Femur (tissue), 1 donor: ENCODE results near the gene SIGLEC9.

Source experiments
- DNase-seq: peaks from one replicate; pipeline ENCODE4 v3.0.0-alpha.2; 2017

The SIGLEC9 gene

DNA sequence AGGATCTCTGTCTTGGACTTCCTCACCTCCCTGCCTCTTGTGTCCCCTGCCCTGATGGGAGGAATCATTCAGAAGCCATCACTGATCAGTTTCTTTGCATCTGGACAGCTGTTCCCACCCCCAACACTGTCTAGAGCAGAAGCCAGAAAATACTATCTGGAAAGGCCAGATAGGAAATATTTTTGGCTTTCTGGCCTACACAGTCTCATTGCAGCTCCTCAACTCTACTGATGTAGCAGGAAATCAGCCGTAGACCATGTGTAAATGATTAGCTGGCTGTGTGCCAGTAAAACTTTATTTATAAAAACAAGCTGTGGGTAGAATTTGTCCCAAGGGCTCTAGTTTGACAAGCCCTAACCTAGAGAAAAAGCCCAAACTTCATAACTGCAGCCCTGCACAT lies 23.0 kb downstream of the SIGLEC9 start:
- no peak for DNase-seq

DNA sequence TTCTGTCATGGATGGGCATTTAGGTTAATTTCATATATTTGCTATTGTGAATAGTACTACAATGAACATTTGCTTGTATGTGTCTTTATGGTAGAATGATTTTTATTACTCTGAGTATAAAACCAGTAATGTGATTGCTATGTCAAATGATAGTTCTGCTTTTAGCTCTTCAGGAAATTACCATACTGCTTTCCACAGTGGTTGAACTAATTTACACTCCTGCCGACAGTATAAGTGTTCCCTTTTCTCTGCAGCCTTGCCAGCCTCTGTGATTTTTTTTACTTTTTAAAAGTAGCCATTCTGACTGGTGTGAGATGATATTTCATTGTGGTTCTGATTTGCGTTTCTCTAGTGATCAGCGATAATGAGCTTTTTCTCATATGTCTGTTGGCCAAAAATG lies 23.9 kb downstream of the SIGLEC9 start:
- no peak for DNase-seq

DNA sequence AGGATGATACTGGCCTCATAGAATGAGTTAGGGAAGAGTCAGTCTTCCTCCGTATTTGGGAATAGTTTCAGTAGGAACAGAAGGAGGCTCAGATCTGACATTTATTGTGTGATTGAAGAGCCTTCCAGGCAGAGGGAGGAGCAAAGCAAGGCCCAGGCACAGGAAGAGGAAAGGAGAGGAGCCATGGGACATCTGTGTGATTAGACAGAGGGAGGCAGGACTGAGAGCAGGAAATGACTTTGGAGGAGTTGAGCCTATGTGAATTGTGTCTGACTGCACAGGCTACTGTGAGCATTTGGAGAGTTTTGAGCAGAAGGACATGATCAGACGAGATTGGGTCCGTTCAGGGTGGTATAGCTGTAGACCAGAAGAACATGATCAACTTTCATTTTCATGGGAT lies 25.9 kb downstream of the SIGLEC9 start:
- DNase-seq: no peak

DNA sequence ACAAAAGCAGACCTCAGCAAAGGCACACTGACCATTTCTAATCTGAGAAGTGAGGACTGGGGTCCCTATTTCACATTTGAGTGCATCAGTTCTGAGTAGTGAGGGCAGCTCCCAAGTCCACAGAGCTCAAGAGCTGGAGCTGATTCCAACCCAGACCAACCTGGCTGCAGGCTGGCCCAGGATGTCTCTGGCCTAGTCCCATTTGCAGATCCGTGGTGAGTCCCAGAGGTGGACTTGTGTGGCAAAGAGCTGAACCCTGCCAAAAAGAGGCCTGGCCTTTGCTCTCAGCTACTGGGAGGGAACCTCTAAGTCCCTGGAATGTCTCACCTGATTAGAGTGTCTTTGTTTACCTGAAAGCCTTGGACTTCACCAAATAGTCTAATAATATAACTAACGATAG lies 32.0 kb downstream of the SIGLEC9 start:
- no peak for DNase-seq

DNA sequence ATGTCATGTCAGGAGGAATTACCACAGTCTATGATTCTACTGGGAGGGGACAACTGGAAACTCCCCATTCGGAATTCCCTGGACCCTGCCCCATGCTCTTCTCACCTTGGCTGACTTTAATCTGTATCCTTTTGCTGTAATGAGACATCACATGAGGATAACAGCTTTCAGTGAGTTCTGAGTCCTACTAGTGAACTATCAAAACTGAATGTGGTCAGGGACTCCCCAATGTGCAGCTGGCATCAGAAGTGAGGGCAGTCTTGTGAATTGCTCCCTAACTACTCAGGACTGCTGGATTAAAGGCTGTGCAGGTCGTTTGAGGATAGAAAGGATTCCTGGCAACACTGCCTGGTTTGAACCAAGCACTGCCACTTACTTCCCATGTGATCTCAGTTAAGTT lies 32.6 kb downstream of the SIGLEC9 start:
- no peak for DNase-seq

DNA sequence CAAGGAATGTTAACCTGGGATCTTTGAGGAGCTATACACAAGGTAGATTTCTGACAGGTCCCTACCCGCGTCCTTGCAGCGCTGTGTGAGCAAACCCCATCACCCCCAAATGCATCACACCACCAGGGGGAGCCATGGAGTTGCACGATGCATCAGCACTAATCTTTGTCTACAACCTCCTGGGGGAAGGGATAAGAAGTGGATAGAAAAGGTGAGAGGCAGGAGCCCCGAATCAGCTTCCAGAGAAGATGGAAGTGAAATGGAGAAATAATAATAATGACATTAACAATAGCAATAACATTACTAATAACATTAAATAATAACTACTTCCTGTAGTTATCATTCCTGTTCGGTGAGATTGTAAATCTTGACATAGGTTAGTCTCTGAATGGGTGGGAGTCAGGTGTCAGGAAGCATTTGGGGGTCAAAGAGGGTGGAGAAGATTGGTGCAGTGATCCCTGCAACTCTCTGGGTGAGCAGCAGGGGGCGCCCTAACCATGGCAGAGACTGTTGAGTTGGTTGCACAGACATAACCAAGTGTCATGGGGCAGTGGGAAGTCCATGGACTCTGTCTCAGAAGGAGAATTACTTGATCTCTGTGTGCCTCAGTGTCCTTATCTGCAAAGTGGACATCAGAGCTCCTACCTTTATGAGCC lies 33.9 kb downstream of the SIGLEC9 start:
- DNase-seq: peak; percentile 40

DNA sequence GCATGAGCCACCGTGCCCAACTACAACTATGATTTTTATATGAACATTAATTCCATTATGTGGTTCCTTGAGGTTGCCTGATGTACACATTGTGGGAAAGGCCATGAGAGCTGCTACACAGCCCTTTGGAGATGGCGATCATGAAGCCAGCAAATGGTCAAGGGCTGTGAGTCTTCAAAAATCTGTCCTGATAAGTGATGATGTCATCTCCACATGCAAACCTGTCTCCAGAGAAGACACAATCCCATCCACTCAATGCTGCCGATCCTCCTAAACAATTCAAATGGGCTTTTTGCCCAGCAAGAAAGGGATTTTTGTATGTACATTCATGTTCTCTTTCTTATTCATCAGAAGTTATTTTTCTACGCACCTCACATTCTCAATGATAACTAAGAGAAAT lies 35.0 kb downstream of the SIGLEC9 start:
- DNase-seq: no peak

DNA sequence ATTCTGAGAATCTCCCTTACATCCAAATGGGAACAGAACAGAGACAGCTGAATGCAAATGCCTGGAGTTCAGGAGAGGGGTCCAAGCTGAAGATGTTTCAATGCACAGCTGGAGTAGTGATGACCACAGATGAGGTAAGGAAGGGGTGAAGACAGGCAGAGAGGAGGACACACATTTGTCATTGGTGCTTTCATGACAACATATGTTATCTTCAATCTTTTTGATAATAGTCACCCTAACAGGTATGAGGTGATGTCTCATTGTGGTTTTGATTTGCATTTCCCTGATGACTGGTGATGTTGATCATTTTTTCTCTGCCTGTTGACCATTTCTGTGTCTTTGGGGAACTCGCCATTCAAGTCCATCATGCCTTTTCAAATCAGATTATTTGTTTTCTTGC lies 36.6 kb downstream of the SIGLEC9 start:
- no peak for DNase-seq

DNA sequence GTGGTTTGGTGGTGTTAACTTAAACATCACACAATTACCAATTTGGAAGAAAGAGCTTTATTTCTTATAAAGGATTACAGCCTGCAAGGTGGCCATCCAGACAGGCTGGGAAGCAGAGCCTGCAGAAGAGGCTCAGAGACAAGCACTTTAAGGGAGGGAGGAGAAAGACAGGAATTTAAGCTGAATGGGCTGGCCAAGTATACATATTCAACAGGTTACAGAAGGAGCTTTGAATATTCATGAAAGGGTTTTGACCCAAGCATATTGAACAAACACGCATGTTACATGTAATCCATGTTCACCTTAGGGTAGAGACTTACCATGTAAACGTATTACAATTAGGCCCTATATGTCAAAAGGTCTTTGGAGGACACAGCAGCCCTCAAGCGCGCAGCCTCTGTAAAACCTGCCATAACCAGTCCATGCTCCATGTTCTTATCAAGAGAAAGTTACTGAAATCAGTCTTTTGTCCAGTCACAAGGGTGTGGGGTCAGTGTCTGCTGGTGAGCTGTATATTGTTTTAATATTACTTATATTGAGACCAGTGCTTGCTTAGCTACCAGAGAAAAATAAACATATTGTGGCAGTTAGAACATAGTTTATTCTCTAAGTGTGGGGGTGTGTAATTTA lies 37.3 kb downstream of the SIGLEC9 start:
- DNase-seq: no peak

DNA sequence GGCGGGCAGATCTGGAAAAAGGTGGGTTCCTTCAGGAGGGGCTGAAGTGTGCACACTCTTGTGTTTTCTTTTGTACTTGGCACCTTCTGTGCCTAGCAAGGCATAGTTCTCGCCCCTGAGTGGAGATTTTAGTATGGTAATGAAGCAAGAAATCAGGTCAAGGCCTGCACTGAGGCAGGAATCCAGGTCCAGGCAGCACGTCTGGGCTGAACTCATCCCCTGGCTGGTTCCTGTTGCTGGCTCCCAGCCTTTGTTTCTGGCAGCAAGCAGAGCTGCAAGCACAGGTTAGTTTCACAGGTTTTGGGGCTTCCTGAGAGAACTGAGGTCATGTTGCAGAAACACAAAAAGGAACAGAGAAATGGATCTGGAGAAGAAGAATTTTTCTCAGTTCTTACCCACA lies 38.6 kb downstream of the SIGLEC9 start:
- no peak for DNase-seq

DNA sequence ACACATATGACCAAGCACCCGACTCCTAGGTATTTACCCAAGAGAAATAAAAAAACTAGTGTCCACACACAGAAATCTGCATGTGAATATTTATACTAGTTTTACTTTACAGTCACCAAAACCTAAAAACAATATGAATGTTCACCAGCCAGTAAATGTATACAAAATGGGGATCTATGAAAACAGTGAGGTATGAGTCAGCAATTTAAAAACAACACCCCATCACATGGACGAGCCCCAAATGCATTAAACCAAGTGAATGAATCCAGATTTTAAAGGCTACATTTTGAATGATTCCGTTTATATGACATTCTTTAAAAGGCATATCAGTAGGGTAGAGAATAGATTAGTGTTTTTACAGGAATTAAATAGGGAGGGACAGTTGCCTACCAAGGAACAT lies 39.5 kb downstream of the SIGLEC9 start:
- DNase-seq: no peak

DNA sequence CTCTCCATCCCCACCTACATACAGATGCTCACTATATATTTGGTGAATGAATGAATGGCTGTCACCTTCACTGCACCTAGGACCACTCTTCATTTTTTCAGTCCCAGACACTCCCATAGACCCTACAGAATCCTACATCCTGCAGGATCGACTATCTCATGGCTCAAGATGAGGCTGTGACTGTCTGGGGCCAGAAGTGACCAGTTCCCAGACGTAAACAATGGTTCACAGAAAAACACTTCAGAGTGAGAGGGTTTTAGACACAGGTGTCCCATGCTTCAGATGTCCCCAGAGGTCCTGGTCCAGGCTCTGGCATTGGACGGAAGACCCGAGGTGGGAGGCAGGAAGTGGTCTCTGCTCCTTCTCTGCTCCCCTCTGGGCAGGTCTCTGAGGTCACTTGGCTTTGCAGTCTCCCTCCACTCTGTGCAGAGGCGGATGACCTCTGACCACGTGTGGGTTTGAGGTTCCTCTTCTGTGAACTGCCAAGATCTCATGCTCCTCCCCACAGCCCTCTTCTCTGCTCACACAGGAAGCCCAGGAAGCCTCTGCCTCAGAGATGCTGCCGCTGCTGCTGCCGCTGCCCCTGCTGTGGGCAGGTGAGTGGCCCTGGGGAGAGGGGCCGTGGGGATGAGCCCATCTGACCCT lies 42.3 kb downstream of the SIGLEC9 start:
- peak; percentile 33 for DNase-seq

DNA sequence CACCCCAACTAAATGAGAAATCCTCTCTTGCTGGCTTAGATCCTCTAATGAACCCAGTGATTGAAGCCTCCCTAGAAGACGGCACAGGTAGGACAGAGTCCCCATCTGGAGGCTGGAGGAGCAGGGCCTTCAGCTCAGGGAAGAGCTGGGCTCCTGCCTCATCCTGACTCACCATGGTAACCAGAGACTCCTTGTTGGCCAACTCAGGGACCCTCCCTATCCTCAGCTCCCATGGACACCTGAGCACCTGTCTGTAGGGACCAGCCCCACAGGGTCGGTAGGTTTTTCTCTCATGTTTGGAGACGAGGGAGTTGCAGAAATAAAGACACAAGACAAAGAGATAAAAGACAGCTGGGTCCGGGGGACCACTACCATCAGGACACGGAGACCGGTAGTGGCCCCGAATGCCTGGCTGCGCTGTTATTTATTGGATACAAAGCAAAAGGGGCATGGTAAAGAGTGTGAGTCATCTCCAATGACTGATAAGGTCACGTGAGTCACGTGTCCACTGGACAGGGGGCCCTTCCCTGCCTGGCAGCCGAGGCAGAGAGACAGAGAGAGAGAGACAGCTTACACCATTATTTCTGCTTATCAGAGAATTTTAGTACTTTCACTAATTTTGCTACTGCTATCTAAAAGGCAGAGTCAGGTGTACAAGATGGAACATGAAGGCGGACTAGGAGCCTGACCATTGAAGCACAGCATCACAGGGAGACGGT lies 44.0 kb downstream of the SIGLEC9 start:
- no peak for DNase-seq

DNA sequence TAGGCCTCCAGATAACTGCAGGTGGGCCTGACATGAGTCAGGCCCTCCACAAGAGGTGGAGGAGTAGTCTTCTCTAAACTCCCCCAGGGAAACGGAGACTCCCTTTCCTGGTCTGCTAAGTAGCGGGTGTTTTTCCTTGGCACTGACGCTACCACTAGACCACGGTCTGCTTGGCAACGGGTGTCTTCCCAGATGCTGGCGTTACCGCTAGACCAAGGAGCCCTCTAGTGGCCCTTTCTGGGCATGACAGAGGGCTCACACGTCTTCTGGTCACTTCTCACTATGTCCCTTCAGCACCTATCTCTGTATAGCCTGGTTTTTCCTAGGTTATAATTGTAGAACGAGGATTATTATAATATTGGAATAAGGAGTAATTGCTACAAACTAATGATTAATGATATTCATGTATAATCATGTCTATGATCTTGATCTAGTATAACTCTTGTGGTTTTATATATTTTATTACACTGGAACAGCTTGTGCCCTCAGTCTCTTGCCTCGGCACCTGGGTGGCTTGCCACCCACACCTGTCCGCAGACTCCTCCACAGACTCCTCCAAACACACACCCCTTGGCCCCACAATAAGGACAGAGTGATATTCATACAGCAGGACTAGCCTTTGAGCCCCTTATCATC lies 44.7 kb downstream of the SIGLEC9 start:
- peak; percentile 77 for DNase-seq

DNA sequence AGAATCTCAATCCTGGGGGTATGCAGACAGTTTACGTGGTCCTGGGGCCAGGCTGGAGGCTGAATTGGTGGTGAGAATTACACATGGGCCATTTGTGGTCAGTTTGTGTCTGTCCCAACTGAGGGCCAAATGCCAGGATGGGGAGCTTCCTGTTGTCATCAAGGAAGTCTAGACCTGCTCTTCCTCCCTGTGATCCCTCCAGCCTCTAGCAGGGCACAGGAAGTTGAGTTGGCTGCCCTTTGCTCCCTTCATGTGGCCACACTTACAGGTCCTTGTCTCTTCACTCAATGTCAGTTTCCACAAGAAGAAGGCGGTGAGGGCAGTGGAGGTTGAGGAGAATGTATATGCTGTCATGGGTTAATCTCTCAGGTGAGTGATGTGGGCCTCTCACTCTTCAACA lies 47.5 kb downstream of the SIGLEC9 start:
- no peak for DNase-seq

DNA sequence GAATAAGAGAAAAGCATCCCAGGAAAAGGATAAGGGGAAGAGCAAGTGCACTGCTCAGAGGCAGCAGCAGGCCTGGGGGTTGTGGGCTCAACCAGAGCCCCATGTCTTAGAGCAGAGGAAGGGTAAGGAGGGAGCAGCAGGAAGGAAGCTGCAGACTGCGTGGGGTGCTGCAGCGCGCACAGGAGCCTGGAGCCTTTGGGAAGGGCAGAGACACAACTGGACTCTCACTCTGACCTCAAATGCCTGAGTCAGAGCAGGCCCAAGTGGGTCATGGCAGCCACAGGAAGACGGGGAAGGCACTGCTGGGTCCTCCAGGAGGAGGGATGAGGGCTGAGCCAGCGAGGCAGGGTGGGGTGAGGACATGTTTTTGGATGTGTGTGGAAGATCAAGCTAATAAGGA lies 49.0 kb downstream of the SIGLEC9 start:
- no peak for DNase-seq

DNA sequence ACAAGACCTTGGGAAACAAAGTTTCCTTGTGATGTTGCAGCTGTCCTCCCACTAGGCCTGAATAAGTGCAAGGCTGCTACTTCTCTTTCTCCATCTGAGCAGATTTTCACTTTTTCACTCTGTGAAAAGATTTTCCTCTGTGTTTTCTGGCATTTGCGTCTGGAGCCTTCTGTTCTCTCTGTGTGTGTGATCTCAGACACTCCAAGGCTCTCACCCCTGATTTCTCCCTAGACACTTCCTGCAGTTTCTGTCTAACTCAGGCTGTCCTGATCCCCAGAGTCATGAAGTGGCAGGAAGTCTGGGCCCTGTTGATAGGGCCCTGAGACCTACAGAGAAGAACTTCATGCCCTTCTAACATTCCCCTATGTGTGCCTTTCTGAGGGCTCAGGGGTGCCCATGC lies 54.5 kb downstream of the SIGLEC9 start:
- DNase-seq: no peak
